ENCODE results near the gene STK32A. TPM values are rescaled to one million over a fixed set of nuclear protein-coding genes. Genes with fewer than 3 reads are reported as not detected.

STK32A gene
- total RNA-seq, 1 experiment from 2014 or later = 0.16 TPM

GRCh38 chr5:147373328-147373727 lies 138.5 kb downstream of the STK32A start:
- intact Hi-C loops (cut with micrococcal nuclease; ENCODE audit: unreplicated experiment) = no loop called here
- Histone ChIP-seq H3K36me3 (ENCODE audit: control insufficient read depth, insufficient read depth, low read length) (no peaks in the 10 kb centered on the region), H3K4me3 (ENCODE audit: low read depth, low read length) (no peak overlapping the region), H3K9me3 (no peaks in the 10 kb centered on the region), H3K27me3 (replicated peaks; ENCODE audit: control insufficient read depth, insufficient read depth, low read length) (no peaks in the 10 kb centered on the region), H3K4me1 (no peaks in the 10 kb centered on the region)
- Mint-ChIP-seq H3K4me1 (ENCODE audit: low read depth, unreplicated experiment) (no peaks in the 10 kb centered on the region), H3K36me3 (ENCODE audit: insufficient read depth, unreplicated experiment) (no peaks in the 10 kb centered on the region), H3K4me3 (ENCODE audit: unreplicated experiment) (no peak overlapping the region), H3K27me3 (ENCODE audit: insufficient read depth, unreplicated experiment) (no peaks in the 10 kb centered on the region), H3K27ac (ENCODE audit: unreplicated experiment) (no peak overlapping the region), H3K9me3 (ENCODE audit: unreplicated experiment) (no peaks in the 10 kb centered on the region)
- POLR2A ChIA-PET = no interaction called here
- CTCF ChIA-PET = no interaction called here
- no peak for DNase-seq
- no TSS peak for BruUV-seq (replicated peaks)
- no peak for TF ChIP-seq CTCF (IDR thresholded peaks at IDR 0.05; ENCODE audit: insufficient read depth in 1 of 2, low read depth in 1 of 2, low read length in 1 of 2, severe bottlenecking in 1 of 2, unreplicated experiment in 1 of 2)

- no peaks in the 10 kb centered on the region for H3K27me3 Mint-ChIP-seq (ENCODE audit: insufficient read depth, unreplicated experiment)
- Histone ChIP-seq H3K36me3 (ENCODE audit: control insufficient read depth, insufficient read depth, low read length) (no peaks in the 10 kb centered on the region), H3K27me3 (replicated peaks; ENCODE audit: control insufficient read depth, insufficient read depth, low read length) (no peaks in the 10 kb centered on the region), H3K9me3 (peaks cover 3% of the 10 kb centered on the region; the same call in 1 of the 2 replicates), H3K4me1 (no peaks in the 10 kb centered on the region), H3K4me3 (ENCODE audit: low read depth, low read length) (no peak overlapping the region)
- intact Hi-C loops (cut with micrococcal nuclease; ENCODE audit: unreplicated experiment) = no loop called here
- H3K27ac Mint-ChIP-seq (ENCODE audit: unreplicated experiment) = no peak overlapping the region
- POLR2A ChIA-PET = no interaction called here
- H3K4me3 Mint-ChIP-seq (ENCODE audit: unreplicated experiment) = no peak overlapping the region
- no peaks in the 10 kb centered on the region for H3K36me3 Mint-ChIP-seq (ENCODE audit: insufficient read depth, unreplicated experiment)
- no peak for TF ChIP-seq CTCF (IDR thresholded peaks at IDR 0.05; ENCODE audit: insufficient read depth in 1 of 2, low read depth in 1 of 2, low read length in 1 of 2, severe bottlenecking in 1 of 2, unreplicated experiment in 1 of 2)
- CTCF ChIA-PET = no interaction called here
- no peaks in the 10 kb centered on the region for H3K9me3 Mint-ChIP-seq (ENCODE audit: unreplicated experiment)
- BruUV-seq (replicated peaks) = no TSS peak
- DNase-seq = no peak
- H3K4me1 Mint-ChIP-seq (ENCODE audit: low read depth, unreplicated experiment) = no peaks in the 10 kb centered on the region
Measured at GRCh38 chr5:147375151-147375550, 140.3 kb downstream of the STK32A start.

GRCh38 chr5:147377682-147378081 lies 142.9 kb downstream of the STK32A start:
- H3K27me3 ChIP-seq (replicated peaks; ENCODE audit: control insufficient read depth, insufficient read depth, low read length) = no peaks in the 10 kb centered on the region
- DNase-seq = no peak
- no peak for TF ChIP-seq CTCF (IDR thresholded peaks at IDR 0.05; ENCODE audit: insufficient read depth in 1 of 2, low read depth in 1 of 2, low read length in 1 of 2, severe bottlenecking in 1 of 2, unreplicated experiment in 1 of 2)
- peaks cover 3% of the 10 kb centered on the region; the same call in 1 of the 2 replicates for H3K9me3 ChIP-seq
- no peaks in the 10 kb centered on the region for H3K36me3 ChIP-seq (ENCODE audit: control insufficient read depth, insufficient read depth, low read length)
- H3K36me3 Mint-ChIP-seq (ENCODE audit: insufficient read depth, unreplicated experiment) = no peaks in the 10 kb centered on the region
- H3K27me3 Mint-ChIP-seq (ENCODE audit: insufficient read depth, unreplicated experiment) = no peaks in the 10 kb centered on the region
- intact Hi-C loops (cut with micrococcal nuclease; ENCODE audit: unreplicated experiment) = no loop called here
- CTCF ChIA-PET = interaction anchor here (1.6 kb wide), 1 partner anchor 8 kb away, joined by 6 read pairs; no protein-coding TSS in a partner anchor
- no peak overlapping the region for H3K4me3 ChIP-seq (ENCODE audit: low read depth, low read length)
- BruUV-seq (replicated peaks) = no TSS peak
- POLR2A ChIA-PET = no interaction called here
- no peaks in the 10 kb centered on the region for H3K4me1 ChIP-seq
- no peaks in the 10 kb centered on the region for H3K9me3 Mint-ChIP-seq (ENCODE audit: unreplicated experiment)
- no peak overlapping the region for H3K4me3 Mint-ChIP-seq (ENCODE audit: unreplicated experiment)
- no peaks in the 10 kb centered on the region for H3K4me1 Mint-ChIP-seq (ENCODE audit: low read depth, unreplicated experiment)
- H3K27ac Mint-ChIP-seq (ENCODE audit: unreplicated experiment) = no peak overlapping the region

All from Caco-2 (cell line).